PFSK-1 (cell line): ENCODE measurements around the gene QRICH2.

Source experiments
- POLR2AphosphoS5 ChIP-seq: IDR thresholded peaks from 2 replicates; pipeline ENCODE4 v1.6.1; 2012; ENCODE audit warnings: low read depth, mild to moderate bottlenecking, control low read depth, low read length, moderate library complexity
- SIN3A ChIP-seq: IDR thresholded peaks from 2 replicates; pipeline ENCODE4 v1.6.1; 2012; ENCODE audit warnings: mild to moderate bottlenecking, low read length, moderate library complexity, borderline replicate concordance; ENCODE audit not compliant: insufficient read depth
- TF ChIP-seq, protein P1 (sequence below), 2 experiments: IDR thresholded peaks; 2 replicates each; pipeline versions ENCODE4 v1.6.1 to v1.8.0; 2011 to 2012; ENCODE audit warnings: low read depth in 2 of 2, low read length in 2 of 2, control low read depth in 1 of 2, inconsistent platforms in 1 of 2, mild to moderate bottlenecking in 1 of 2, moderate library complexity in 1 of 2; ENCODE audit not compliant: insufficient read depth in 1 of 2

DNA sequence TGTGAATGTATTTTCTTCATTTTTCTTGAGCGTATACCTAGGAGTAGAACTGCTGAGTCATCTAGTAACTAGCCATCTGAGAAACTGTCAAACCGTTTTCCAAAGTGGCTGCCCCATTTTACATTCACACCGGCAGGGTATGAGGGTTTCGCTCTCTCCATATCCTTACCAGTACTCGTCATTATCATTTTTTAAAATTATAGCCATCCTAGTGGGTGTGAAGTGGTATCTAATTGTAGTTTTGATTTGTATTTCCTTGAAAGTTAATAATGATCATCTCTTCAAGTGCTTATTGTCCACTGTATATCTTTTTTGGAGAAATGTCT is 73.8 kb downstream of the QRICH2 start:
- TF ChIP-seq SIN3A (no peak), POLR2AphosphoS5 (no peak)
- TF ChIP-seq, protein P1, sequence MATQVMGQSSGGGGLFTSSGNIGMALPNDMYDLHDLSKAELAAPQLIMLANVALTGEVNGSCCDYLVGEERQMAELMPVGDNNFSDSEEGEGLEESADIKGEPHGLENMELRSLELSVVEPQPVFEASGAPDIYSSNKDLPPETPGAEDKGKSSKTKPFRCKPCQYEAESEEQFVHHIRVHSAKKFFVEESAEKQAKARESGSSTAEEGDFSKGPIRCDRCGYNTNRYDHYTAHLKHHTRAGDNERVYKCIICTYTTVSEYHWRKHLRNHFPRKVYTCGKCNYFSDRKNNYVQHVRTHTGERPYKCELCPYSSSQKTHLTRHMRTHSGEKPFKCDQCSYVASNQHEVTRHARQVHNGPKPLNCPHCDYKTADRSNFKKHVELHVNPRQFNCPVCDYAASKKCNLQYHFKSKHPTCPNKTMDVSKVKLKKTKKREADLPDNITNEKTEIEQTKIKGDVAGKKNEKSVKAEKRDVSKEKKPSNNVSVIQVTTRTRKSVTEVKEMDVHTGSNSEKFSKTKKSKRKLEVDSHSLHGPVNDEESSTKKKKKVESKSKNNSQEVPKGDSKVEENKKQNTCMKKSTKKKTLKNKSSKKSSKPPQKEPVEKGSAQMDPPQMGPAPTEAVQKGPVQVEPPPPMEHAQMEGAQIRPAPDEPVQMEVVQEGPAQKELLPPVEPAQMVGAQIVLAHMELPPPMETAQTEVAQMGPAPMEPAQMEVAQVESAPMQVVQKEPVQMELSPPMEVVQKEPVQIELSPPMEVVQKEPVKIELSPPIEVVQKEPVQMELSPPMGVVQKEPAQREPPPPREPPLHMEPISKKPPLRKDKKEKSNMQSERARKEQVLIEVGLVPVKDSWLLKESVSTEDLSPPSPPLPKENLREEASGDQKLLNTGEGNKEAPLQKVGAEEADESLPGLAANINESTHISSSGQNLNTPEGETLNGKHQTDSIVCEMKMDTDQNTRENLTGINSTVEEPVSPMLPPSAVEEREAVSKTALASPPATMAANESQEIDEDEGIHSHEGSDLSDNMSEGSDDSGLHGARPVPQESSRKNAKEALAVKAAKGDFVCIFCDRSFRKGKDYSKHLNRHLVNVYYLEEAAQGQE (IDR thresholded peaks at IDR 0.05; ENCODE audit: insufficient read depth in 1 of 2, low read depth in 2 of 2, low read length in 2 of 2): no peak
